HEK293 (cell line): ENCODE measurements around the gene NEMP1.

Experiments
- PATZ1 ChIP-seq: fragments of 450-650 bp; formaldehyde crosslinking; IDR thresholded peaks from 2 replicates; pipeline ENCODE4 v1.5.1; 2016; ENCODE audit warnings: missing biosample characterization, missing genetic modification characterization
- ZNF776 ChIP-seq: fragments of 450-650 bp; formaldehyde crosslinking; IDR thresholded peaks from 2 replicates; pipeline ENCODE4 v1.5.0; 2017; ENCODE audit warnings: missing biosample characterization, missing genetic modification characterization, borderline replicate concordance

GRCh38 chr12:57019983-57020719 lies 58.4 kb downstream of the NEMP1 start:
- no peak for TF ChIP-seq ZNF776
- no peak for TF ChIP-seq PATZ1
